ENCODE results near the gene APBB1IP. TPM values are rescaled to one million over a fixed set of nuclear protein-coding genes. Genes with fewer than 3 reads are reported as not detected.

Gene APBB1IP
- polyA plus RNA-seq, 3 donors, result 24.6 to 78.7 (median 45.4) TPM

DNA sequence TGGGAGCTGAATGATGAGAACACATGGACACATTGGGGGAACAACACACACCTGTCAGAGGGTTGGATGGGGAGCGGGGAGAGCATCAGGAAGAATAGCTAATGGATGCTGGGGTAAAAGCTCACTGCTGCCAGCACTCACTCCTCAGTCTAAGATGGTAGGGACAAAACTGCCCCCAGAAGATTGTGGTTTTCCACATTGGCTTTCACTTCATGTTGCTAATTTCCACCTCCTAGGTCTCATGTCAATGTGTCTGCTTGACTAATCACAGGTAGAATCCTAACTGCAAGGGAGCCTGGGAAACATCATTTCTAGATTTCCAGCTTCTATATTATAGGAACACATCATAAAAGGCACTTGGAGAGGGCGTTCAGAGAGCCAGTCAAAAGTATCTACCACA, 22.6 kb downstream of the APBB1IP start:
- H4K20me1 ChIP-seq (ENCODE audit: insufficient read depth, low read length), result peaks cover 93% of the 10 kb centered on the region
- H3K27ac ChIP-seq (ENCODE audit: low read depth in 1 of 2, low read length in 2 of 2), result peak overlapping the region in 1 of 2 donors; percentile 5
- no peak overlapping the region for H3K4me3 ChIP-seq (replicated peaks in 1 of 3; ENCODE audit: low read depth in 2 of 3, low read length in 3 of 3)
- DNase-seq, result no peak
- peaks cover 46% of the 10 kb centered on the region for H3K4me1 Mint-ChIP-seq
- H2AFZ ChIP-seq (ENCODE audit: insufficient read depth, low read depth, low read length, poor library complexity, severe bottlenecking), result no peak overlapping the region
- no peaks in the 10 kb centered on the region for H3K27me3 ChIP-seq (ENCODE audit: control insufficient read depth in 2 of 2, insufficient read depth in 2 of 2, low read length in 2 of 2)
- H3K27me3 Mint-ChIP-seq (ENCODE audit: low read depth in 3 of 3), result no peaks in the 10 kb centered on the region
- peaks cover 25 to 27% of the 10 kb centered on the region in 2 donors for H3K4me1 ChIP-seq (ENCODE audit: control insufficient read depth in 1 of 2, insufficient read depth in 2 of 2, low read length in 2 of 2)
- peaks cover 0 to 2% (median 0%) of the 10 kb centered on the region in 7 donors for H3K9me3 Mint-ChIP-seq
- intact Hi-C loops (cut with micrococcal nuclease), result no loop called here
- H3K4me2 ChIP-seq (replicated peaks; ENCODE audit: extremely low read depth, low read length, poor library complexity, severe bottlenecking), result no peak overlapping the region
- H3K4me3 Mint-ChIP-seq, result no peak overlapping the region
- TF ChIP-seq, protein P1, sequence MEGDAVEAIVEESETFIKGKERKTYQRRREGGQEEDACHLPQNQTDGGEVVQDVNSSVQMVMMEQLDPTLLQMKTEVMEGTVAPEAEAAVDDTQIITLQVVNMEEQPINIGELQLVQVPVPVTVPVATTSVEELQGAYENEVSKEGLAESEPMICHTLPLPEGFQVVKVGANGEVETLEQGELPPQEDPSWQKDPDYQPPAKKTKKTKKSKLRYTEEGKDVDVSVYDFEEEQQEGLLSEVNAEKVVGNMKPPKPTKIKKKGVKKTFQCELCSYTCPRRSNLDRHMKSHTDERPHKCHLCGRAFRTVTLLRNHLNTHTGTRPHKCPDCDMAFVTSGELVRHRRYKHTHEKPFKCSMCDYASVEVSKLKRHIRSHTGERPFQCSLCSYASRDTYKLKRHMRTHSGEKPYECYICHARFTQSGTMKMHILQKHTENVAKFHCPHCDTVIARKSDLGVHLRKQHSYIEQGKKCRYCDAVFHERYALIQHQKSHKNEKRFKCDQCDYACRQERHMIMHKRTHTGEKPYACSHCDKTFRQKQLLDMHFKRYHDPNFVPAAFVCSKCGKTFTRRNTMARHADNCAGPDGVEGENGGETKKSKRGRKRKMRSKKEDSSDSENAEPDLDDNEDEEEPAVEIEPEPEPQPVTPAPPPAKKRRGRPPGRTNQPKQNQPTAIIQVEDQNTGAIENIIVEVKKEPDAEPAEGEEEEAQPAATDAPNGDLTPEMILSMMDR (IDR thresholded peaks at IDR 0.05), result no peak
- H3K36me3 Mint-ChIP-seq, result peaks cover 22 to 41% of the 10 kb centered on the region in 2 donors
- H3K9ac ChIP-seq (ENCODE audit: insufficient read depth, low read length, poor library complexity, severe bottlenecking), result no peak overlapping the region
- H3K9me3 ChIP-seq (replicated peaks in 1 of 2; ENCODE audit: control insufficient read depth in 1 of 2, insufficient read depth in 1 of 2, low read length in 2 of 2), result no peaks in the 10 kb centered on the region
- H3K36me3 ChIP-seq (replicated peaks in 1 of 2; ENCODE audit: control insufficient read depth in 1 of 2, insufficient read depth in 2 of 2, low read length in 2 of 2), result peaks cover 2 to 36% of the 10 kb centered on the region in 2 donors
- WGBS (ENCODE audit: insufficient coverage), result no CpG with 5 or more reads among the region's 2 CpGs
- H3K79me2 ChIP-seq (ENCODE audit: insufficient read depth, low read length), result peaks cover 99% of the 10 kb centered on the region
- peak overlapping the region in 2 of 7 donors; percentile 37 to 63 for H3K27ac Mint-ChIP-seq

DNA sequence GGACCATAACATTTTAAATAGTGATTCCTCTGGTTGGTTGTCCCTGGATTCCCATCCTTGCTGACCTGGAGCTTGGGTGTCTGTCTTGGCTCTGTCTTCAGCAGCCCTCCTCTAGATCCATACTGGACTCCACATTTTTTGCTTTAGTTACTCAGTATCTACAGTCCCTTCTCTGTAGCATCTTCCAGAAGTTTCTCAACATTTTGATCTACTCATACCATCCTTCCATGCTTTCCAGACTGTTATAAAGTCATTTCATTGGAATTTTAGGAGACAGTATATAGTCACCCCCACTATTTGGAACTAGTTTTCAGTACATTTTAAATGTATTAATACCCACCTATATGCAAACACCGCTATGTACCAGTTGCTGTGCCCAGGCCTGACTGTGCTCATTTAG, 25.8 kb downstream of the APBB1IP start:
- Histone ChIP-seq H3K36me3 (replicated peaks in 1 of 2; ENCODE audit: control insufficient read depth in 1 of 2, insufficient read depth in 2 of 2, low read length in 2 of 2) (peaks cover 8 to 61% of the 10 kb centered on the region in 2 donors), H3K4me1 (ENCODE audit: control insufficient read depth in 1 of 2, insufficient read depth in 2 of 2, low read length in 2 of 2) (no peaks in the 10 kb centered on the region), H2AFZ (ENCODE audit: insufficient read depth, low read depth, low read length, poor library complexity, severe bottlenecking) (no peak overlapping the region), H4K20me1 (ENCODE audit: insufficient read depth, low read length) (peaks cover 95% of the 10 kb centered on the region), H3K27ac (ENCODE audit: low read depth in 1 of 2, low read length in 2 of 2) (peak overlapping the region in 1 of 2 donors; percentile 42), H3K79me2 (ENCODE audit: insufficient read depth, low read length) (peaks cover 100% of the 10 kb centered on the region), H3K4me2 (replicated peaks; ENCODE audit: extremely low read depth, low read length, poor library complexity, severe bottlenecking) (no peak overlapping the region), H3K9me3 (replicated peaks in 1 of 2; ENCODE audit: control insufficient read depth in 1 of 2, insufficient read depth in 1 of 2, low read length in 2 of 2) (no peaks in the 10 kb centered on the region), H3K4me3 (replicated peaks in 1 of 3; ENCODE audit: low read depth in 2 of 3, low read length in 3 of 3) (no peak overlapping the region), H3K27me3 (ENCODE audit: control insufficient read depth in 2 of 2, insufficient read depth in 2 of 2, low read length in 2 of 2) (no peaks in the 10 kb centered on the region), H3K9ac (ENCODE audit: insufficient read depth, low read length, poor library complexity, severe bottlenecking) (no peak overlapping the region)
- no peak overlapping the region for H3K4me3 Mint-ChIP-seq
- no peak for DNase-seq
- intact Hi-C loops (cut with micrococcal nuclease), result no loop called here
- peak overlapping the region in 4 of 7 donors; percentile 9 to 81 (median 62) for H3K27ac Mint-ChIP-seq
- peaks cover 39% of the 10 kb centered on the region for H3K4me1 Mint-ChIP-seq
- peaks cover 24 to 51% of the 10 kb centered on the region in 2 donors for H3K36me3 Mint-ChIP-seq
- TF ChIP-seq, protein P1 (IDR thresholded peaks at IDR 0.05), result no peak
- H3K9me3 Mint-ChIP-seq, result no peaks in the 10 kb centered on the region
- H3K27me3 Mint-ChIP-seq (ENCODE audit: low read depth in 3 of 3), result no peaks in the 10 kb centered on the region
- no CpG with 5 or more reads among the region's 1 CpG for WGBS (ENCODE audit: insufficient coverage)

All from CD14-positive monocyte (primary cell).